ENCODE results near the gene SND1. TPM values are rescaled to one million over a fixed set of nuclear protein-coding genes. Genes with fewer than 3 reads are reported as not detected.

SND1 gene
- total and polyA plus RNA-seq, 2 of the 4 experiments (the other 2 are of a cell fraction) = 154 to 294 TPM

DNA sequence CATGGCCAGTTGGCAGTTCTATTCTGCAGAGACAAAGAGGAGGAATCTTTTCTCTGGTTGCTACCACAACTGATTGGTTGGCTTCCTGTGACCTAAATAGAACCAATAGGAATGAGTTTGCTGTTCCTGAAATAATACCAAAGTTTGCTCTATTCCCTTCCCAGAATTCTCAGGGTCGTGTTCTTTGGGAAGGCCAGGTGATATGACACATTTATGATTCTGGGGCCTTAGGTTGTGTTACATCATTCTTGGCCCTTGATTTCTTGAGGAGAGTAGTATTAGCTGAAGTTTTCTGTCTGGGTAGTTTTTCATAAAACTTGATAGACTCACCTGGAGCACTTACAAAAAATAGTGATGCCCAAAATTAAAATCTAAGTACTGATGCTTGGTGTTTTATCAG lies 207.3 kb downstream of the SND1 start:
- Histone ChIP-seq H3K18ac (ENCODE audit: low read depth, low read length) (no peak overlapping the region), H4K5ac (ENCODE audit: low read depth, low read length) (no peak overlapping the region), H3K23ac (ENCODE audit: low read depth, low read length) (no peak overlapping the region), H2BK5ac (ENCODE audit: low read depth, low read length, poor library complexity, severe bottlenecking) (no peak overlapping the region), H3K56ac (ENCODE audit: extremely low read depth, insufficient read depth, low read length) (no peak overlapping the region), H2AK9ac (replicated peaks; ENCODE audit: low read depth, low read length, poor library complexity) (no peak overlapping the region), H3K4me1 (ENCODE audit: control insufficient read depth, insufficient read depth, low read length) (no peaks in the 10 kb centered on the region), H2AFZ (replicated peaks; ENCODE audit: low read length, poor library complexity) (no peak overlapping the region), H3K4me2 (ENCODE audit: low read depth, low read length) (no peak overlapping the region), H4K20me1 (ENCODE audit: insufficient read depth, low read length) (peaks cover 29% of the 10 kb centered on the region), H3K79me1 (ENCODE audit: low read depth in 1 of 2, low read length in 2 of 2) (peaks cover 23 to 66% of the 10 kb centered on the region in 2 experiments), H3K9me1 (ENCODE audit: insufficient read depth, low read length) (peaks cover 6% of the 10 kb centered on the region; the same call in 1 of the 2 replicates), H2BK15ac (ENCODE audit: low read depth, low read length) (no peak overlapping the region), H3K14ac (replicated peaks; ENCODE audit: low read depth, low read length) (no peak overlapping the region), H3K4me3 (ENCODE audit: insufficient read depth, low read depth, low read length) (no peak overlapping the region), H4K91ac (ENCODE audit: insufficient read depth, low read depth, low read length) (no peak overlapping the region), H3K36me3 (ENCODE audit: control insufficient read depth, insufficient read depth, low read length) (peaks cover 4% of the 10 kb centered on the region), H3K27me3 (ENCODE audit: control insufficient read depth, insufficient read depth, low read length) (no peaks in the 10 kb centered on the region), H3K9ac (ENCODE audit: low read depth, low read length) (no peak overlapping the region), H3K27ac (ENCODE audit: insufficient read depth, low read length) (no peak overlapping the region), H2AK5ac (ENCODE audit: low read depth, low read length) (no peak overlapping the region), H3K9me3 (ENCODE audit: control insufficient read depth, insufficient read depth, low read length) (no peaks in the 10 kb centered on the region), H2BK120ac (ENCODE audit: low read depth, low read length) (no peak overlapping the region), H3K4ac (ENCODE audit: low read depth, low read length) (no peak overlapping the region), H2BK20ac (ENCODE audit: low read depth, low read length) (no peak overlapping the region), H4K8ac (ENCODE audit: low read depth in 2 of 2, low read length in 2 of 2) (no peak overlapping the region)
- ATAC-seq (ENCODE audit: low read depth) (no peak), DNase-seq (no peak)
- no TSS peak for BruUV-seq (replicated peaks)
- dilution Hi-C loops (cut with HindIII; ENCODE audit: low sequenced_read_pairs, unreplicated experiment) (no loop called here), intact Hi-C loops (cut with micrococcal nuclease) (no loop called here), in situ Hi-C loops (cut with MboI; ENCODE audit: low sequenced_read_pairs) (no loop called here)
- POLR2A ChIA-PET (ENCODE audit: unreplicated experiment) = no interaction called here
- CTCF ChIA-PET = no interaction called here
- WGBS, 2 experiments (ENCODE audit: extremely low coverage in 2 of 2, insufficient read length in 1 of 2) = no CpG with 5 or more reads among the region's 1 CpG
- TF ChIP-seq POLR2A (IDR thresholded peaks at IDR 0.05; ENCODE audit: low read depth, low read length) = no peak
- TF ChIP-seq SMC3 (IDR thresholded peaks at IDR 0.05; ENCODE audit: low read depth, low read length) = no peak
- TF ChIP-seq, protein P1, sequence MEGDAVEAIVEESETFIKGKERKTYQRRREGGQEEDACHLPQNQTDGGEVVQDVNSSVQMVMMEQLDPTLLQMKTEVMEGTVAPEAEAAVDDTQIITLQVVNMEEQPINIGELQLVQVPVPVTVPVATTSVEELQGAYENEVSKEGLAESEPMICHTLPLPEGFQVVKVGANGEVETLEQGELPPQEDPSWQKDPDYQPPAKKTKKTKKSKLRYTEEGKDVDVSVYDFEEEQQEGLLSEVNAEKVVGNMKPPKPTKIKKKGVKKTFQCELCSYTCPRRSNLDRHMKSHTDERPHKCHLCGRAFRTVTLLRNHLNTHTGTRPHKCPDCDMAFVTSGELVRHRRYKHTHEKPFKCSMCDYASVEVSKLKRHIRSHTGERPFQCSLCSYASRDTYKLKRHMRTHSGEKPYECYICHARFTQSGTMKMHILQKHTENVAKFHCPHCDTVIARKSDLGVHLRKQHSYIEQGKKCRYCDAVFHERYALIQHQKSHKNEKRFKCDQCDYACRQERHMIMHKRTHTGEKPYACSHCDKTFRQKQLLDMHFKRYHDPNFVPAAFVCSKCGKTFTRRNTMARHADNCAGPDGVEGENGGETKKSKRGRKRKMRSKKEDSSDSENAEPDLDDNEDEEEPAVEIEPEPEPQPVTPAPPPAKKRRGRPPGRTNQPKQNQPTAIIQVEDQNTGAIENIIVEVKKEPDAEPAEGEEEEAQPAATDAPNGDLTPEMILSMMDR (conservative IDR thresholded peaks at IDR 0.05; ENCODE audit: low read depth, low read length) = no peak
- no peak for TF ChIP-seq RAD21 (IDR thresholded peaks at IDR 0.05; ENCODE audit: low read length)
- TF ChIP-seq CHD1 (IDR thresholded peaks at IDR 0.05; ENCODE audit: low read depth, low read length) = no peak
- TF ChIP-seq, protein P2, sequence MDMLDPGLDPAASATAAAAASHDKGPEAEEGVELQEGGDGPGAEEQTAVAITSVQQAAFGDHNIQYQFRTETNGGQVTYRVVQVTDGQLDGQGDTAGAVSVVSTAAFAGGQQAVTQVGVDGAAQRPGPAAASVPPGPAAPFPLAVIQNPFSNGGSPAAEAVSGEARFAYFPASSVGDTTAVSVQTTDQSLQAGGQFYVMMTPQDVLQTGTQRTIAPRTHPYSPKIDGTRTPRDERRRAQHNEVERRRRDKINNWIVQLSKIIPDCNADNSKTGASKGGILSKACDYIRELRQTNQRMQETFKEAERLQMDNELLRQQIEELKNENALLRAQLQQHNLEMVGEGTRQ (IDR thresholded peaks at IDR 0.05; ENCODE audit: low read depth, low read length) = no peak
- no peak for TF ChIP-seq RCOR1 (IDR thresholded peaks at IDR 0.05; ENCODE audit: insufficient replicate concordance, low read length)
- no peak for TF ChIP-seq FOS (IDR thresholded peaks at IDR 0.05; ENCODE audit: low read depth, low read length)
- TF ChIP-seq, protein P3, sequence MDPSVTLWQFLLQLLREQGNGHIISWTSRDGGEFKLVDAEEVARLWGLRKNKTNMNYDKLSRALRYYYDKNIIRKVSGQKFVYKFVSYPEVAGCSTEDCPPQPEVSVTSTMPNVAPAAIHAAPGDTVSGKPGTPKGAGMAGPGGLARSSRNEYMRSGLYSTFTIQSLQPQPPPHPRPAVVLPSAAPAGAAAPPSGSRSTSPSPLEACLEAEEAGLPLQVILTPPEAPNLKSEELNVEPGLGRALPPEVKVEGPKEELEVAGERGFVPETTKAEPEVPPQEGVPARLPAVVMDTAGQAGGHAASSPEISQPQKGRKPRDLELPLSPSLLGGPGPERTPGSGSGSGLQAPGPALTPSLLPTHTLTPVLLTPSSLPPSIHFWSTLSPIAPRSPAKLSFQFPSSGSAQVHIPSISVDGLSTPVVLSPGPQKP (IDR thresholded peaks at IDR 0.05; ENCODE audit: borderline replicate concordance, low read depth, low read length) = no peak
- no peak for TF ChIP-seq CEBPB (IDR thresholded peaks at IDR 0.05; ENCODE audit: low read depth, low read length)
- TF ChIP-seq RFX5 (IDR thresholded peaks at IDR 0.05; ENCODE audit: low read depth, low read length) = no peak
- TF ChIP-seq MAFK (IDR thresholded peaks at IDR 0.05; ENCODE audit: low read depth, low read length) = no peak
